GM12892 (cell line): ENCODE measurements around the gene DENND1A.
A peak's percentile ranks its signal among the peaks of the same experiment; 100 is the strongest.

Source experiments
- DNase-seq: peaks from one replicate; pipeline ENCODE4 v3.0.0; 2011; ENCODE audit not compliant: insufficient read length
- FAIRE-seq: peaks from 2 replicates; lab custom pipeline; 2011; peaks lifted over from hg19 to GRCh38; lab: Jason Lieb, UNC
- POLR2A ChIP-seq: IDR thresholded peaks from 2 replicates; pipeline ENCODE4 v1.6.1; 2011; ENCODE audit warnings: low read depth, low read length, control low read depth
- POLR2AphosphoS5 ChIP-seq: IDR thresholded peaks from 2 replicates; pipeline ENCODE4 v1.6.1; 2011; ENCODE audit warnings: low read depth, low read length, control low read depth
- TAF1 ChIP-seq: IDR thresholded peaks from 2 replicates; pipeline ENCODE4 v1.6.1; 2011; ENCODE audit warnings: low read depth, mild to moderate bottlenecking, control low read depth, low read length, borderline replicate concordance

DENND1A gene

GRCh38 chr9:123669346-123669745 is 260.6 kb downstream of the DENND1A start:
- TF ChIP-seq POLR2AphosphoS5 (no peak), POLR2A (no peak), TAF1 (no peak)
- DNase-seq (no peak), FAIRE-seq (no peak)

- DNase-seq (no peak), FAIRE-seq (no peak)
- no peak for TF ChIP-seq TAF1
- TF ChIP-seq POLR2AphosphoS5: no peak
- no peak for TF ChIP-seq POLR2A
These were observed 266.4 kb downstream of the DENND1A start for GRCh38 chr9:123663529-123663928.

- FAIRE-seq (no peak), DNase-seq (no peak)
- no peak for TF ChIP-seq POLR2A
These were observed 267.7 kb downstream of the DENND1A start for GRCh38 chr9:123662057-123662776.

GRCh38 chr9:123660691-123661466 is 269.0 kb downstream of the DENND1A start:
- DNase-seq (no peak), FAIRE-seq (peak; percentile 67)
- no peak for TF ChIP-seq POLR2AphosphoS5
- no peak for TF ChIP-seq TAF1
- TF ChIP-seq POLR2A: no peak

GRCh38 chr9:123659358-123659757 is 270.6 kb downstream of the DENND1A start:
- TF ChIP-seq TAF1 (no peak), POLR2A (no peak)
- DNase-seq (no peak), FAIRE-seq (no peak)

- no peak for FAIRE-seq
- TF ChIP-seq POLR2A (no peak), POLR2AphosphoS5 (no peak), TAF1 (no peak)
- no peak for DNase-seq
These were observed 271.1 kb downstream of the DENND1A start for GRCh38 chr9:123658792-123659191.

- DNase-seq (no peak), FAIRE-seq (no peak)
These were observed 272.0 kb downstream of the DENND1A start for GRCh38 chr9:123657941-123658340.

GRCh38 chr9:123657099-123657498 is 272.8 kb downstream of the DENND1A start:
- TF ChIP-seq TAF1 (no peak), POLR2AphosphoS5 (no peak), POLR2A (no peak)
- no peak for DNase-seq
- FAIRE-seq: no peak

More at GRCh38 chr9:123657941-123658340, 272.0 kb downstream of the DENND1A start:
- no peak for TF ChIP-seq POLR2A
- no peak for TF ChIP-seq TAF1
- no peak for TF ChIP-seq POLR2AphosphoS5

- no peak for DNase-seq
These were observed 273.4 kb downstream of the DENND1A start for GRCh38 chr9:123656565-123656964.

GRCh38 chr9:123655681-123656423 is 274.1 kb downstream of the DENND1A start:
- DNase-seq (no peak), FAIRE-seq (no peak)
- TF ChIP-seq TAF1 (no peak), POLR2A (no peak), POLR2AphosphoS5 (no peak)

More at GRCh38 chr9:123656565-123656964, 273.4 kb downstream of the DENND1A start:
- TF ChIP-seq POLR2AphosphoS5: no peak
- TF ChIP-seq POLR2A: no peak
- no peak for TF ChIP-seq TAF1
- no peak for FAIRE-seq

- DNase-seq: no peak
- TF ChIP-seq POLR2A: no peak
- TF ChIP-seq POLR2AphosphoS5: no peak
- no peak for TF ChIP-seq TAF1
- no peak for FAIRE-seq
These were observed 274.8 kb downstream of the DENND1A start for GRCh38 chr9:123654994-123655637.

- DNase-seq (no peak), FAIRE-seq (no peak)
- TF ChIP-seq POLR2A (no peak), POLR2AphosphoS5 (no peak), TAF1 (no peak)
These were observed 275.5 kb downstream of the DENND1A start for GRCh38 chr9:123654218-123654993.
